ENCODE data around the gene MTTP. TPM values are rescaled to one million over a fixed set of nuclear protein-coding genes. Genes with fewer than 3 reads are reported as not detected.

MTTP gene
- total RNA-seq, 4 donors from 2014 or later = not detected

- no peak for DNase-seq (ENCODE audit: low spot score)
- ATAC-seq (ENCODE audit: low FRiP score) = no peak
- TF ChIP-seq, protein P1, sequence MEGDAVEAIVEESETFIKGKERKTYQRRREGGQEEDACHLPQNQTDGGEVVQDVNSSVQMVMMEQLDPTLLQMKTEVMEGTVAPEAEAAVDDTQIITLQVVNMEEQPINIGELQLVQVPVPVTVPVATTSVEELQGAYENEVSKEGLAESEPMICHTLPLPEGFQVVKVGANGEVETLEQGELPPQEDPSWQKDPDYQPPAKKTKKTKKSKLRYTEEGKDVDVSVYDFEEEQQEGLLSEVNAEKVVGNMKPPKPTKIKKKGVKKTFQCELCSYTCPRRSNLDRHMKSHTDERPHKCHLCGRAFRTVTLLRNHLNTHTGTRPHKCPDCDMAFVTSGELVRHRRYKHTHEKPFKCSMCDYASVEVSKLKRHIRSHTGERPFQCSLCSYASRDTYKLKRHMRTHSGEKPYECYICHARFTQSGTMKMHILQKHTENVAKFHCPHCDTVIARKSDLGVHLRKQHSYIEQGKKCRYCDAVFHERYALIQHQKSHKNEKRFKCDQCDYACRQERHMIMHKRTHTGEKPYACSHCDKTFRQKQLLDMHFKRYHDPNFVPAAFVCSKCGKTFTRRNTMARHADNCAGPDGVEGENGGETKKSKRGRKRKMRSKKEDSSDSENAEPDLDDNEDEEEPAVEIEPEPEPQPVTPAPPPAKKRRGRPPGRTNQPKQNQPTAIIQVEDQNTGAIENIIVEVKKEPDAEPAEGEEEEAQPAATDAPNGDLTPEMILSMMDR (IDR thresholded peaks at IDR 0.05) = no peak
Observed at GRCh38 chr4:99653916-99654315, 79.3 kb downstream of the MTTP start.

GRCh38 chr4:99654361-99654761 lies 79.7 kb downstream of the MTTP start:
- TF ChIP-seq, protein P1 (IDR thresholded peaks at IDR 0.05) = no peak
- no peak for DNase-seq (ENCODE audit: low spot score)
- ATAC-seq (ENCODE audit: low FRiP score) = no peak

- ATAC-seq (ENCODE audit: low FRiP score) = no peak
- TF ChIP-seq, protein P1 (IDR thresholded peaks at IDR 0.05) = no peak
- DNase-seq (ENCODE audit: low spot score) = no peak
Observed at GRCh38 chr4:99655308-99656081, 80.9 kb downstream of the MTTP start.

- ATAC-seq (ENCODE audit: low FRiP score) (no peak), DNase-seq (ENCODE audit: low spot score) (no peak)
- TF ChIP-seq, protein P1 (IDR thresholded peaks at IDR 0.05) = no peak
Observed at GRCh38 chr4:99657798-99658197, 83.2 kb downstream of the MTTP start, which contains the start of gene C4orf54. C4orf54 (minus strand) TSS chr4:99657828; CDS start chr4:99654648, 3,180 bp downstream.

GRCh38 chr4:99658666-99659065 lies 84.0 kb downstream of the MTTP start:
- no peak for DNase-seq (ENCODE audit: low spot score)
- TF ChIP-seq, protein P1 (IDR thresholded peaks at IDR 0.05) = no peak
- ATAC-seq (ENCODE audit: low FRiP score) = no peak

DNA sequence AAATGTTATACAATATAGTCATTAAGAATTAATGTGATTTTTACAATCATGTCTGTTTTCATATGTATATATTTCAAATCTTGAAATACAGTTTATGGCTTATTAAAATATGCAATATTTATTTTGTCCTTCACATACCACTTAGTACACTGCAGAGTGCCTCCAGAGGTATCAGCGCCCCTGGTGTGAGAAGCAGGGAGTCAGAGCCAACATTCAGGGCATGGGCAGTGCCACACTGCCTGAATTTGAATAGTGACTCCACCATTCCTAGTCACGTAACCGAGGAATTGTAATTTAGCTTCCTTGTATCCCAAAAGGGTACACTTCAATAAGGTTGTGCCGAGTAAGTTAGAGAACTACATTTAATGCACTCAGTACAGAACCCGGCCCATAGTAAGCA lies 87.3 kb downstream of the MTTP start:
- TF ChIP-seq, protein P1 (IDR thresholded peaks at IDR 0.05) = no peak
- ATAC-seq (ENCODE audit: low FRiP score) (no peak), DNase-seq (ENCODE audit: low spot score) (no peak)

GRCh38 chr4:99664716-99665115 lies 90.1 kb downstream of the MTTP start:
- DNase-seq (ENCODE audit: low spot score) (no peak), ATAC-seq (ENCODE audit: low FRiP score) (no peak)
- TF ChIP-seq, protein P1 (IDR thresholded peaks at IDR 0.05) = no peak
